ENCODE data around the gene PTH1R.

The PTH1R gene

GRCh38 chr3:46877406-46878125 lies at the start of gene PTH1R:
TSS of gene PTH1R (plus strand) at chr3:46877721. CDS start at chr3:46883560, 5,839 bp downstream.
- DNase-seq (ENCODE audit: low spot score): no peak

GRCh38 chr3:46829699-46830208 lies 47.8 kb upstream of the PTH1R start:
- DNase-seq (ENCODE audit: low spot score): no peak

- no peak for DNase-seq (ENCODE audit: low spot score)
These were observed 46.7 kb upstream of the PTH1R start for GRCh38 chr3:46830801-46831200.

- no peak for DNase-seq (ENCODE audit: low spot score)
These were observed 46.2 kb upstream of the PTH1R start for GRCh38 chr3:46831316-46831715.

DNA sequence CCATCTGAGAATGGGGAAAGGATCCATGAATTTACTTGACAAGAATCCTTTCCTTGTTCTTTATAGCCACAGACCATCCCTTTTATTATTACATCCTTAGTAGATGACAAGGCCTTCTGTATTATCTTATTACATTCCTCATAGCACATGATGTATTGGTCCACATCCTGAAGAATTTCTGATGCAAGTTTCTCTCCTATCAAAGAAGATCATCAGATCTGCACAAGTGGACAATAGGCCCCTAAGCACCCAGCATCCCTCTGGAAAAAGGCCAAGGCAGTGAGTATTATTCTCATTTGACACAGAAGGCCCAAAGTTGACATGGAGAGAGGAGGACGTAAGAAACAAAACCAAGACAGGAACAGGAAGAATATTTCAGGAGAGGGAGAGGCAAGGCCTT lies 45.7 kb upstream of the PTH1R start:
- no peak for DNase-seq (ENCODE audit: low spot score)

DNA sequence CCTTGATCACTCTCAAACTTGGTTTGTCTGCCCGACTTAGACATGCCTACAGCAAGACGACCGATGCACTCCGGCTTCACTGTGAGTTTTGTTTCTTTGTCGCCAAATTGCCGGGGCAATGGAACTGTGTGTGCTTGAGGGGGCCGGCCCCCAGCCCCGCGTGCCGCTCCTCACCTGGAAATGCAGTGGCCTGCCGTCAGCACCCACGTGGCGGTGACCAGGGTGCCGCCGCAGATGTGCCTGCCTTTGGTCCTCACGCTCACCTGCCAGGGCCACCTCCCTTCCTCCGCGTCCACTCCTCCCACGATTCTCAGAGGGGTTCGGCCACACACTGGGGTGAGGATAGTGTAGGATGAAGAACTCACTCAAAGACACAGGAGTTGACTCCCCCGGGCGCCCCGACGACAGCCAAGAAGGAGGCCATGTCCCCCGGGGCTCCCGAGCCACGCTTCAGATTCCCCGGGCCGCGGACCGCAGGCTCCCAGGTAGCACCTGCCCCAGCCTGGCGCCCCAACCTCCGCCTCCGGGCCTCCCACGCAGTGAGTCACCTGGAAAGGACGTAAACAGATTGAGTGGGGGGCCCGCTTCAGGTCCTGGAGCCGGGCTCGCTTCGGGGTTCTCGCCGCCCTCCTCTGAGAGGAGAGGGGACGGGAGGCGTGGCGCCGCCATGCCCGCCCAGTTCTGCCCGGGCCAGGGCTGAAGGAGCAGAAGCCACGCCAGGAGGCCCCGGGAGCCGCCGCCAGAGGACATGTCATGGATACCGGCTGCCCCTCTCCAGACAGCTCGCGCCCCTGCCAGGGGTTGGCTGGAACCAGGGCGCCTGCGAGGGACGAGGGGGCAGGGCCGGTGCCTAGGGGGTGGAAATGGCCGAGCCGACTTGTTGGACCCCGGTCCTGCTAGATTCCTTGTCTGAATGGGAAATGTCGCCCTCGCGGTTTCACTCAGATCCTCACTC lies 43.9 kb upstream of the PTH1R start:
- no peak for DNase-seq (ENCODE audit: low spot score)

- DNase-seq (ENCODE audit: low spot score): no peak
These were observed 42.5 kb upstream of the PTH1R start for GRCh38 chr3:46835054-46835453.

GRCh38 chr3:46835491-46835890 lies 42.0 kb upstream of the PTH1R start:
- DNase-seq (ENCODE audit: low spot score): no peak

DNA sequence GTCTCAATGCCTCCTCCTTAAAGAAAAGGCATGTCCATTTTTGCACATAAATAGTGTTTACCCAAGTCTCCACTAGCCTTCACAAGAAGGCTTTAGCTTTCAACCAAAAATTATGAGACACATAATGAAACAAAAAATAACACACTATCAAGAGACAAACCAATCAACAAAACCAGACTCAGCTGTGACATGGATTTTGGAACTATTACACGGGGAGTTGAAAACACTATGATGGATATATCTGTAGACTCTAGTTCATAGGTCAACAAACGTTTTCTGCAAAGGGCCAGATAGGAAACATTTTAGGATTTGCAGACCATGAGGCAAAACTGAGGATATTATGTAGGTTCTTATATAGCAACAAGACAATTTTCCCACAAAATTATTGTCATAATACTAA lies 39.2 kb upstream of the PTH1R start:
- DNase-seq (ENCODE audit: low spot score): no peak

GRCh38 chr3:46840491-46840890 lies 37.0 kb upstream of the PTH1R start:
- DNase-seq (ENCODE audit: low spot score): no peak

DNA sequence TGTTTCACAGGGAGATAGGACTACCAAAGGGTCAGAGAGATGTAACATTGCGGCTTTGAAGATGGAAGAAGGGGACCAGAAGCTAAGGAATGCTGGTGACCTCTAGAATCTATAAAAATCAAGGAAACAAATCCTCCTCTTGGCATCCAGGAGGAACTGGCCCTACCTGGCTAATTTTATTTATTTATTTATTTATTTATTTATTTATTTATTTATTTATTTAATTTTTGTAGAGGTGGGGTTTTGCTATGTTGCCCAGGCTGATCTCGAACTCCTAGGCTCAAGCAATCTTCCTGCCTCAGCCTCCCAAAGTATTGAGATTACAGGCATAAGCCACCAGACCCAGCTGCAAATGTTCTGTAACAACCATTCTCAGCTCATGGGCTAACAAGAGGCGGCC lies 34.0 kb upstream of the PTH1R start:
- DNase-seq (ENCODE audit: low spot score): no peak

GRCh38 chr3:46844397-46844796 lies 33.1 kb upstream of the PTH1R start:
- no peak for DNase-seq (ENCODE audit: low spot score)

- no peak for DNase-seq (ENCODE audit: low spot score)
These were observed 32.6 kb upstream of the PTH1R start for GRCh38 chr3:46844881-46845312.

DNA sequence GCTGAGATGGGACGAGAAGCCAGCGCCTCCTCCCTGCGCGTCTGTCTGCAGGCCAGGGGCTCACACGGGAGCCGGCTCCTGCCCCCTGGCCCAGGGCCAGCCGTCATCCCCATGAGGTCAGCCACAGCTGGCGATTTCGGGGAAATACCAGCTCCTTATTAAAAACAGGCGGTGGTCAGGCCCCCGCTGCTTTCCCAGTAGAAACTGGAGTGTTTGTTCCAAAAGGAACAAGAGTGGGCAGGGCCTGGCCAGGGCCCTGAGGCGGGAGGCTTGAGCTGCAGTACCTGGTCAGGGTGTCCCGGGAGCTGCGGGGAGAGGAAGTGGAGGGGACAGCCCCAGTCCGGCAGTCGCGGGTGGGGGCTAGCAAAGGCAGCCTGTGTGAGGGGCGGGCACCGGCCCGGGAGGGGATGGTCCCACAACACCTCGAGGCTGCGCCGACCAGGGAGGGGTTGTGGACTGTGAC lies 32.1 kb upstream of the PTH1R start:
- DNase-seq (ENCODE audit: low spot score): no peak

GRCh38 chr3:46845860-46846623 lies 31.5 kb upstream of the PTH1R start:
- peak; percentile 91 for DNase-seq (ENCODE audit: low spot score)

- DNase-seq (ENCODE audit: low spot score): no peak
These were observed 30.6 kb upstream of the PTH1R start for GRCh38 chr3:46846624-46847542.

DNA sequence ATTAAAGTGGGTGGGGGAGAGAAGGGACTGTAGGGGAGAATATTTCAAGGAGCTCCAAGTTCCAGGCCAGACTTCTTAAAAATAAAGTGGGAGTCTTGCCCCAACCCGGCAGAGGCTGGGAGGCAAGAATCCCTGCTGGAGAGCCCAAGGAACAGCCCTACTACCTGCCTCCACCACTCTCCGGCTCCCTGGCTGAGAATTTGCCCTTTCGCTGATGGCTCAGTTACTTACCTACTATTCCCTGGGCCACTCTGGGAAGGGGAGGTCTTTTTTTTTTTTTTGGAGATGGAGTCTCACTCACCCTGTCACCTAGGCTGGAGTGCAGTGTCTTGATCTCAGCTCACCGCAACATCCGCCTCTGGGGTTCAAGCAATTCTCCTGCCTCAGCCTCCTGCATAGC lies 29.8 kb upstream of the PTH1R start:
- DNase-seq (ENCODE audit: low spot score): no peak

DNA sequence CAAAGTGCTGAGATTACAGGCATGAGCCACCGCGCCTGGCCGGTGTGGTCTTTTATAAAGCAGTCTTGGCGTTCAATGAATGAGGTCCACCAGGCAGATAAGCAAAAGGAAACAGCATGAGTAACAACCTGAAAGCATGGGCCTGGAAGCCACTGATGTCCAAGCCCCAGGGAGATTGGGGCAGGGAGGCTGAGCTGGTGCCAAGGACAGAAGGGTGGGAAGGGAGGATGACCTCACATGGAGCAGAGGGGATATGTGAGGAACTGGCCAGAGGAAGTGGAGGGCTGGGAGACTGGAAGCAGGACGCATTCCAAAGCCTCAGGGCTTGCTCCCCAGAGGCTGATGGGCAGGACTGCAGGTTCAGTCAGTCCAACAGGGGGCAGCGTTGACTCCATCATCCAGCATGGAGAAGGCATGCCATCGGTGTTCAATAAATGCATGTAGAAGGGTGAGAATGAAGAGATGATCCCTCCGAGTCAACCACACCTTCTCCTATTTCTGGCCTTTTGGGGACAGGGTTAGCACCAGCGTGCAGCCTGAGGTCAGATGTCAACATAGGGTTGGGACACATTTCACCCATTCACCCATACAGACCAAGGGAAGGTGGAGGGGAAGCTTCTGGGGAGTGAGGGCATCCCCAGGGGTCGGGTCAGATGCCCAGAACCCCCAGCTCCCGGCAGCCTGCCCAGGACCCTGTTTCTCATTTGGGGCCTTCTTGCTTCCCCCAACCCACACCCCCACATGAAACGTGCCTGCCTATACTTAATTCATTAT lies 29.1 kb upstream of the PTH1R start:
- peak; percentile 51 for DNase-seq (ENCODE audit: low spot score)

GRCh38 chr3:46849045-46849631 lies 28.4 kb upstream of the PTH1R start:
- DNase-seq (ENCODE audit: low spot score): no peak
